KMS-11 (cell line): ENCODE data around the gene GRK4.

Experiments used
- H2AFZ ChIP-seq: fragments of 200-600 bp; sonication (generic); 2 replicates; pipeline ENCODE4 v1.6.1; 2016; ENCODE audit warnings: antibody characterized with exemption, mixed run types, low read depth
- H3K27ac ChIP-seq: fragments of 200-600 bp; sonication (generic); 2 replicates; pipeline ENCODE4 v1.6.1; 2016; ENCODE audit warnings: mild to moderate bottlenecking, mixed run types
- H3K27me3 ChIP-seq: fragments of 200-600 bp; sonication (generic); 2 replicates; pipeline ENCODE4 v1.6.1; 2017; ENCODE audit warnings: mild to moderate bottlenecking, low read depth, mixed run types, moderate library complexity; ENCODE audit not compliant: insufficient read depth
- H3K36me3 ChIP-seq: fragments of 200-600 bp; sonication (generic); 2 replicates; pipeline ENCODE4 v1.6.1; 2017; ENCODE audit warnings: mild to moderate bottlenecking, mixed run types; ENCODE audit not compliant: insufficient read depth
- H3K4me1 ChIP-seq: fragments of 200-600 bp; sonication (generic); 2 replicates; pipeline ENCODE4 v1.6.1; 2016; ENCODE audit warnings: mild to moderate bottlenecking, low read depth, mixed run types; ENCODE audit not compliant: poor library complexity, severe bottlenecking
- H3K4me2 ChIP-seq: fragments of 200-600 bp; sonication (generic); 2 replicates; pipeline ENCODE4 v1.7.0; 2016; ENCODE audit warnings: mild to moderate bottlenecking, mixed run types
- H3K4me3 ChIP-seq: fragments of 200-600 bp; sonication (generic); IDR thresholded peaks from 2 replicates; pipeline ENCODE4 v1.6.1; 2017; ENCODE audit warnings: low read depth, low read length, mixed read lengths; ENCODE audit not compliant: insufficient read depth
- H3K79me2 ChIP-seq: fragments of 200-600 bp; sonication (generic); 2 replicates; pipeline ENCODE4 v1.6.1; 2016; ENCODE audit warnings: low read depth, mixed run types; ENCODE audit not compliant: insufficient read depth
- H3K9ac ChIP-seq: fragments of 200-600 bp; sonication (generic); 2 replicates; pipeline ENCODE4 v1.6.1; 2016; ENCODE audit warnings: mild to moderate bottlenecking, mixed run types
- H4K20me1 ChIP-seq: fragments of 200-600 bp; sonication (generic); 2 replicates; pipeline ENCODE4 v1.6.1; 2016; ENCODE audit warnings: mild to moderate bottlenecking, mixed run types; ENCODE audit not compliant: insufficient read depth
- TF ChIP-seq, protein P1 (sequence below): fragments of 200-600 bp; sonication (generic); conservative IDR thresholded peaks from 2 replicates; pipeline ENCODE4 v1.6.1; 2017; ENCODE audit warnings: low read depth, mild to moderate bottlenecking, antibody characterized with exemption, low read length, moderate library complexity, mixed read lengths

GRK4 gene

DNA sequence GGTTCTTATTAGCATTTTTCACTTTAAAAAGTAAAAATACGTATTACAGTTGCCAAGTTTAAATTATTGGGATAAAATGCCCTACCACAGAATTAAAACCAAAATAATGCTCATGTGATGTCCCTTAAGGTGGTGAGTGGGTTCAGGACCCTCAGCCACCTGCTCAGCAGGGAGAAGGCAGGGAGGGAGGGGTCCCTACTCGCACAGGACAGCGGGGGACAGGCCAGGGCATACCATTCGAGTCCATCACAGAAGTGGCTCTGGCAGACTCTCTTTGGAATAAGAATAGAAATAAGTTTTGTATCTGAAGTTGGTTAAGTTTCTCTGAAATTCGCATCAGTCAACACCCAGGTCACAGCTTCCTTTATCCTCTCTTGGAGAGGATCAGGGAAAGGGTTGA lies 37.9 kb upstream of the GRK4 start:
- H3K9ac ChIP-seq: no peak overlapping the region
- no peaks in the 10 kb centered on the region for H3K4me1 ChIP-seq
- TF ChIP-seq, protein P1, sequence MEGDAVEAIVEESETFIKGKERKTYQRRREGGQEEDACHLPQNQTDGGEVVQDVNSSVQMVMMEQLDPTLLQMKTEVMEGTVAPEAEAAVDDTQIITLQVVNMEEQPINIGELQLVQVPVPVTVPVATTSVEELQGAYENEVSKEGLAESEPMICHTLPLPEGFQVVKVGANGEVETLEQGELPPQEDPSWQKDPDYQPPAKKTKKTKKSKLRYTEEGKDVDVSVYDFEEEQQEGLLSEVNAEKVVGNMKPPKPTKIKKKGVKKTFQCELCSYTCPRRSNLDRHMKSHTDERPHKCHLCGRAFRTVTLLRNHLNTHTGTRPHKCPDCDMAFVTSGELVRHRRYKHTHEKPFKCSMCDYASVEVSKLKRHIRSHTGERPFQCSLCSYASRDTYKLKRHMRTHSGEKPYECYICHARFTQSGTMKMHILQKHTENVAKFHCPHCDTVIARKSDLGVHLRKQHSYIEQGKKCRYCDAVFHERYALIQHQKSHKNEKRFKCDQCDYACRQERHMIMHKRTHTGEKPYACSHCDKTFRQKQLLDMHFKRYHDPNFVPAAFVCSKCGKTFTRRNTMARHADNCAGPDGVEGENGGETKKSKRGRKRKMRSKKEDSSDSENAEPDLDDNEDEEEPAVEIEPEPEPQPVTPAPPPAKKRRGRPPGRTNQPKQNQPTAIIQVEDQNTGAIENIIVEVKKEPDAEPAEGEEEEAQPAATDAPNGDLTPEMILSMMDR: no peak
- H3K79me2 ChIP-seq: no peaks in the 10 kb centered on the region
- H3K4me3 ChIP-seq: no peak overlapping the region
- no peak overlapping the region for H3K27ac ChIP-seq
- no peak overlapping the region for H3K4me2 ChIP-seq
- no peak overlapping the region for H2AFZ ChIP-seq
- H4K20me1 ChIP-seq: no peaks in the 10 kb centered on the region
- no peaks in the 10 kb centered on the region for H3K36me3 ChIP-seq
- no peaks in the 10 kb centered on the region for H3K27me3 ChIP-seq

DNA sequence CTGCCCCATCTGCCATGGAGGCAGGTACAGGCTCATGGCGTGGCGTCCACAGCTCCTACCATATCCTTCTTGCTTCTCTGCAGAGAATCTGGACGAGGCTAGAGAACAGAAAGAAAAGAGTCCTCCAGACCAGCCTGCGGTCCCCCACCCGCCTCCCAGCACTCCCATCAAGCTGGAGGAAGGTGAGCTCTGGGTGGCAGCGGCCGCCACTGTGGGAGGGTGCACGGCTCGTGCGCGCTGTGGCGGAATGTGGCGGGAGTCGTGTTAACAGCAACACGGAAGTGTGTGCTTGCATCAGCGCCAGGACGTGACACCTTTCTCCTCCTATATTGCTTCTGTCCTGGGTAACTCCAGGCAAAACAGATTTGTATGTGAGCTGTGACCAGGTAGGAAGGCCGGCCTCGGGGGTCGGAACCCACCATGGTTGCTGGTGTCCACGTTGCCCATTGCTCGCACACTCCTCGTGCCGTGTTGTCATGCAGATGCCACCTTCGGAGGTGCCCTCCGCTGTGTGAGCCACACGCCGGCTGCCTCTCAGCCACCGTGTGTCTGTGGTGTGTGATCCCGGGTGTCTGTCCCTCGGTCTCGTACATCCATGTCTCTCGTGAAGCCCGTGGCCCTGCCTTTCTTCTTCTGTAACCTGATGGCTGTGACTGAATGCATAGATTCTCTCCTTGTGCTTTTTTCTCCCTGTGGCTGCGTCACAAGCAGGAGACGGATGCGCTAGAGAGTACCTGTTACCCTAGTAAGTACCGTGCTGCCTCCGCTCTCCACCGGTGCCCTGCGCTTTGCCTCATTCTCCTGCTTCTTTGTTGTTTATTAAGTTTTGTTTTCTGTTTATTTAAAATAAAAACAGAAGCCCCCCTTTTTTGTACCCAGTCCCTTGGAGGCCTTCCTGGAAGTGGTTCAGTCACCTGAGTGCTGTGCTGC lies 37.2 kb upstream of the GRK4 start:
- no peak overlapping the region for H3K4me3 ChIP-seq
- no peaks in the 10 kb centered on the region for H3K4me1 ChIP-seq
- H3K4me2 ChIP-seq: no peak overlapping the region
- H3K27me3 ChIP-seq: no peaks in the 10 kb centered on the region
- no peak overlapping the region for H3K27ac ChIP-seq
- H2AFZ ChIP-seq: no peak overlapping the region
- no peaks in the 10 kb centered on the region for H3K79me2 ChIP-seq
- TF ChIP-seq, protein P1: no peak
- no peak overlapping the region for H3K9ac ChIP-seq
- H4K20me1 ChIP-seq: no peaks in the 10 kb centered on the region
- no peaks in the 10 kb centered on the region for H3K36me3 ChIP-seq

DNA sequence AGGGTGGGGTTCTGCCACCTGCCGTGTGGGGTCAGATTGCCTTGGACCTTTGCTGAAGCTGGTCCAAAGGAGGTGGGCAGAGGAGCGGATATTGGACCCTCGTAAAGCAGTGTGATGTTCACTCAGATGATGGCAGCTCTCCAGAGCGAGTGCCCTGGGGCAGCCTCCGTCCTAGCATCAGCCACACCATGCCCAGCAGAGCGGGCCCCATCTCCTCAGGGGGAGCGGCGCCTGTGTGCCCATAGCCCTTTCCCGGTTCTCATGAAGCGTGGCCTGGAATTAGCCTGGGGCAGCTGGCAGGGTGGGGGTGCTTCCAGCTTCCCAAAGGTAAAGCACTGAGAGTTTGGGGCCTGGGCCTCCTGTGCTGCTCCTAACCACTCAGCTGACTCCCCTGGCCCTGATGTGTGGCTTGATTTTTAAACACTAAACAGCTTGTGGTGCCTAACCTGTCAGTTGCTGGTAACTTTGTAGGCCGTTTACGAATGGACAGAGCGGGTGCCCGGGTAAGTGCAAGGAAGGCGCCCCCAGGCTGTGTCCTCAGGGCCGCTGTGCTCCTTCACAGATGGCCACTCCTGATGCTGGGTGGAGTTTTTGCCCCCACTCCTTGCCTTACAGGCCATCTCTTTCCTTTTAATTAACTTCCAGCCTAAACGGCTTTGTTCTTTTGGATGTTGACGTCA lies 36.2 kb upstream of the GRK4 start:
- Histone ChIP-seq H3K27me3 (no peaks in the 10 kb centered on the region), H3K9ac (no peak overlapping the region), H4K20me1 (no peaks in the 10 kb centered on the region), H3K4me3 (no peak overlapping the region), H3K4me2 (no peak overlapping the region), H3K4me1 (no peaks in the 10 kb centered on the region), H3K79me2 (no peaks in the 10 kb centered on the region), H3K27ac (no peak overlapping the region), H3K36me3 (no peaks in the 10 kb centered on the region), H2AFZ (no peak overlapping the region)
- TF ChIP-seq, protein P1: no peak

DNA sequence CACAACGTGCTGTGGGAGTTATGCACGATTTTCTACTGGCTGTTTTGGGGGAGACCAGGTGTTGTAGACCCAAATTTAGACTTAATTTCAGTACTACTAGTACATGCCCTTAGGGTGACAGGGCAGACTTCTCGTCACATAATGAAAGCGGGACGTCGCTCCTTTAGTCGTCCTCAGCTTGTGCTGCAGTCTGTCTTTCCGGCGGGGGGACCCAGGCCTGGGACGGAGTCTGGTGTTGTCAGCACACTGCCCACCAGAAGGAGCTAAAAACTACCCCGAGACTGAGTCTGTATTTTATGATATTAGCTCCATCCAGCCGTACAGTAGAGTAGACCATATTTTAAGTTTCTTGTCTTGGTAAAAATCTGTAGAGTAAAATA lies 35.7 kb upstream of the GRK4 start:
- Histone ChIP-seq H3K27ac (no peak overlapping the region), H3K36me3 (no peaks in the 10 kb centered on the region), H3K4me2 (no peak overlapping the region), H3K4me3 (no peak overlapping the region), H4K20me1 (no peaks in the 10 kb centered on the region), H3K79me2 (no peaks in the 10 kb centered on the region), H3K9ac (no peak overlapping the region), H3K27me3 (no peaks in the 10 kb centered on the region), H3K4me1 (no peaks in the 10 kb centered on the region), H2AFZ (no peak overlapping the region)
- TF ChIP-seq, protein P1: no peak
